RWPE2 (cell line): Measurements from ENCODE around the gene NPNT.

ENCODE experiments used
- ATAC-seq: fragments of 200-7000 bp; cut with Tn5 transposase; 3 replicates; pipeline ENCODE4 v1.9.1; 2021; ENCODE audit warnings: low read depth
- DNase-seq: peaks from one replicate; pipeline ENCODE4 v3.0.0-alpha.2; 2020; ENCODE audit warnings: low spot score
- H3K27ac ChIP-seq: fragments of 450-650 bp; 2 replicates; pipeline ENCODE4 v1.5.1; 2017; ENCODE audit warnings: mild to moderate bottlenecking; ENCODE audit not compliant: poor library complexity, severe bottlenecking
- H3K27me3 ChIP-seq: fragments of 250-450 bp; sonication (Bioruptor Pico); 2 replicates; pipeline ENCODE4 v1.5.1; 2021; ENCODE audit warnings: mild to moderate bottlenecking, moderate library complexity; ENCODE audit not compliant: insufficient read depth, poor library complexity, severe bottlenecking
- H3K36me3 ChIP-seq: fragments of 250-450 bp; sonication (Bioruptor Pico); 2 replicates; pipeline ENCODE4 v1.5.1; 2020; ENCODE audit warnings: low read depth, mild to moderate bottlenecking, moderate library complexity
- H3K4me1 ChIP-seq: fragments of 250-450 bp; sonication (Bioruptor Pico); 2 replicates; pipeline ENCODE4 v1.5.1; 2021; ENCODE audit warnings: mild to moderate bottlenecking, moderate library complexity; ENCODE audit not compliant: insufficient read depth, poor library complexity, severe bottlenecking
- H3K4me3 ChIP-seq: fragments of 250-450 bp; sonication (Bioruptor Pico); 2 replicates; pipeline ENCODE4 v1.5.1; 2021; ENCODE audit warnings: mild to moderate bottlenecking, moderate library complexity; ENCODE audit not compliant: severe bottlenecking
- H3K9me3 ChIP-seq: fragments of 250-450 bp; sonication (Bioruptor Pico); 2 replicates; pipeline ENCODE4 v1.5.1; 2021; ENCODE audit warnings: mild to moderate bottlenecking, moderate library complexity; ENCODE audit not compliant: severe bottlenecking
- CTCF ChIP-seq: fragments of 450-650 bp; IDR thresholded peaks from one replicate; pipeline ENCODE4 v1.5.1; 2017; ENCODE audit warnings: mild to moderate bottlenecking, moderate library complexity; ENCODE audit not compliant: poor library complexity, severe bottlenecking

The NPNT gene

GRCh38 chr4:105930698-105931097 is 35.4 kb downstream of the NPNT start:
- Histone ChIP-seq H3K27ac (no peak overlapping the region), H3K9me3 (no peaks in the 10 kb centered on the region)
- no peak for ATAC-seq

GRCh38 chr4:105933083-105933482 is 37.8 kb downstream of the NPNT start:
- TF ChIP-seq CTCF = no peak
- ATAC-seq = no peak
- H3K36me3 ChIP-seq = no peaks in the 10 kb centered on the region
- H3K27ac ChIP-seq = no peak overlapping the region
- no peak overlapping the region for H3K4me3 ChIP-seq
- no peak for DNase-seq
- no peaks in the 10 kb centered on the region for H3K27me3 ChIP-seq
- H3K4me1 ChIP-seq = no peaks in the 10 kb centered on the region
- no peaks in the 10 kb centered on the region for H3K9me3 ChIP-seq

More at GRCh38 chr4:105930698-105931097, 35.4 kb downstream of the NPNT start:
- TF ChIP-seq CTCF = no peak
- no peak for DNase-seq
- Histone ChIP-seq H3K4me1 (no peaks in the 10 kb centered on the region), H3K36me3 (no peaks in the 10 kb centered on the region), H3K4me3 (no peak overlapping the region), H3K27me3 (no peaks in the 10 kb centered on the region)

- no peak overlapping the region for H3K27ac ChIP-seq
- no peak for DNase-seq
- no peak for ATAC-seq
These were observed 39.1 kb downstream of the NPNT start for GRCh38 chr4:105934386-105934785.

GRCh38 chr4:105936901-105937300 is 41.6 kb downstream of the NPNT start:
- no peak overlapping the region for H3K4me3 ChIP-seq
- no peak for ATAC-seq
- H3K9me3 ChIP-seq = no peaks in the 10 kb centered on the region
- H3K27me3 ChIP-seq = no peaks in the 10 kb centered on the region
- H3K4me1 ChIP-seq = no peaks in the 10 kb centered on the region
- TF ChIP-seq CTCF = no peak
- no peak for DNase-seq
- H3K36me3 ChIP-seq = no peaks in the 10 kb centered on the region
- no peak overlapping the region for H3K27ac ChIP-seq

More at GRCh38 chr4:105934386-105934785, 39.1 kb downstream of the NPNT start:
- H3K27me3 ChIP-seq = no peaks in the 10 kb centered on the region
- H3K36me3 ChIP-seq = no peaks in the 10 kb centered on the region
- H3K9me3 ChIP-seq = no peaks in the 10 kb centered on the region
- no peak for TF ChIP-seq CTCF
- H3K4me3 ChIP-seq = no peak overlapping the region
- no peaks in the 10 kb centered on the region for H3K4me1 ChIP-seq

- DNase-seq = no peak
- Histone ChIP-seq H3K27ac (no peak overlapping the region), H3K4me3 (no peak overlapping the region), H3K27me3 (no peaks in the 10 kb centered on the region), H3K4me1 (no peaks in the 10 kb centered on the region), H3K36me3 (no peaks in the 10 kb centered on the region), H3K9me3 (no peaks in the 10 kb centered on the region)
- no peak for ATAC-seq
- no peak for TF ChIP-seq CTCF
These were observed 42.5 kb downstream of the NPNT start for GRCh38 chr4:105937759-105938158.
